HCT116 (cell line): Measurements from ENCODE around the gene ISM1. TPM values are rescaled to one million over a fixed set of nuclear protein-coding genes. Genes with fewer than 3 reads are reported as not detected.

Experiments used
- ATAC-seq: fragments of 200-7000 bp; cut with Tn5 transposase; 2 replicates; pipeline ENCODE4 v1.9.1; 2020; ENCODE audit warnings: mild to moderate bottlenecking, moderate library complexity
- BruUV-seq: library from RNA; stranded (reverse); fragments of 400-500 nt; replicated peaks from 2 replicates; lab custom pipeline; 2021; lab: Mats Ljungman, UMichigan
- CTCF ChIA-PET: fragments of 300-600 bp; sonication (Branson Sonifier 250); formaldehyde crosslinking; loops from one replicate; lab custom pipeline; 2021; ENCODE audit warnings: antibody characterized with exemption; lab: Charles Lee
- POLR2A ChIA-PET: fragments of 300-600, 350-600 bp; sonication (Branson Sonifier 250); formaldehyde crosslinking; loops from one replicate; lab custom pipeline; 2021; ENCODE audit warnings: antibody characterized with exemption; lab: Charles Lee
- RAD21 ChIA-PET, 2 experiments: fragments of 300-600 bp; sonication (Branson Sonifier 250); formaldehyde crosslinking; loops; one replicate each; lab custom pipeline; 2023; ENCODE audit warnings: low total read pairs in 2 of 2; ENCODE audit not compliant: uncharacterized antibody in 2 of 2, unreplicated experiment in 2 of 2, low non-redundant PET in 1 of 2; lab: Charles Lee
- DNase-seq: peaks from one replicate; pipeline ENCODE4 v3.0.0-alpha.2; 2010; ENCODE audit warnings: low read depth, low spot score
- H2AFZ ChIP-seq: fragments of 200-600 bp; shearing (Covaris generic), sonication (generic); 2 replicates; pipeline ENCODE4 v1.6.1; 2017; ENCODE audit warnings: low read depth, mixed run types, mixed read lengths, antibody characterized with exemption, low read length; ENCODE audit not compliant: poor library complexity, severe bottlenecking
- H3K27ac ChIP-seq: 2 replicates; pipeline ENCODE4 v1.5.1; 2012; ENCODE audit warnings: low read depth, low read length
- H3K27me3 ChIP-seq: fragments of 200-600 bp; sonication (generic); 2 replicates; pipeline ENCODE4 v1.6.1; 2016; ENCODE audit warnings: mixed run types, low read length, mixed read lengths; ENCODE audit not compliant: insufficient read depth
- H3K36me3 ChIP-seq, 2 experiments: fragments of 200-500 bp in 1 of 2; fragments of 200-600 bp in 1 of 2; sonication (Bioruptor generic) in 1 of 2; sonication (generic) in 1 of 2; 2 replicates each; pipeline versions ENCODE4 v1.5.1 to v1.6.1; 2014 to 2016; ENCODE audit warnings: low read length in 2 of 2, inconsistent platforms in 1 of 2, mixed read lengths in 1 of 2, mixed run types in 1 of 2; ENCODE audit not compliant: insufficient read depth in 2 of 2, control insufficient read depth in 1 of 2
- H3K4me1 ChIP-seq, 2 experiments: fragments of 200-600 bp in 1 of 2; sonication (generic) in 1 of 2; 2 replicates each; pipeline versions ENCODE4 v1.5.1 to v1.6.1; 2012 to 2017; ENCODE audit warnings: low read length in 2 of 2, inconsistent platforms in 1 of 2, mild to moderate bottlenecking in 1 of 2, mixed read lengths in 1 of 2, mixed run types in 1 of 2, moderate library complexity in 1 of 2; ENCODE audit not compliant: insufficient read depth in 2 of 2, control insufficient read depth in 1 of 2
- H3K4me2 ChIP-seq: fragments of 200-600 bp; sonication (generic); 2 replicates; pipeline ENCODE4 v1.6.1; 2017; ENCODE audit warnings: mixed run types, low read length, mixed read lengths
- H3K4me3 ChIP-seq, 2 experiments: fragments of 200-600 bp in 1 of 2; sonication (generic) in 1 of 2; replicated peaks in 1 of 2; 2 replicates each; pipeline ENCODE4 v1.5.1; 2011 to 2016; ENCODE audit warnings: low read length in 2 of 2, control low read depth in 1 of 2, low read depth in 1 of 2, mild to moderate bottlenecking in 1 of 2, mixed read lengths in 1 of 2, mixed run types in 1 of 2
- H3K79me2 ChIP-seq: fragments of 200-600 bp; sonication (generic); 2 replicates; pipeline ENCODE4 v1.6.1; 2017; ENCODE audit warnings: mild to moderate bottlenecking, mixed run types, low read length, moderate library complexity, mixed read lengths; ENCODE audit not compliant: insufficient read depth
- H3K9ac ChIP-seq: fragments of 200-600 bp; sonication (generic); 2 replicates; pipeline ENCODE4 v1.6.1; 2016; ENCODE audit warnings: low read length, mixed read lengths
- H3K9me2 ChIP-seq: fragments of 200-600 bp; sonication (generic), shearing (Covaris generic); 2 replicates; pipeline ENCODE4 v1.6.1; 2017; ENCODE audit warnings: mixed run types, mild to moderate bottlenecking, moderate library complexity; ENCODE audit not compliant: insufficient read depth
- H3K9me3 ChIP-seq, 2 experiments: fragments of 200-500 bp in 1 of 2; fragments of 200-600 bp in 1 of 2; sonication (Bioruptor generic) in 1 of 2; sonication (generic) in 1 of 2; 2 replicates each; pipeline ENCODE4 v1.6.1; 2014 to 2017; ENCODE audit warnings: low read length in 2 of 2, mixed read lengths in 2 of 2, inconsistent platforms in 1 of 2, low read depth in 1 of 2, mild to moderate bottlenecking in 1 of 2, mixed run types in 1 of 2, moderate library complexity in 1 of 2; ENCODE audit not compliant: control insufficient read depth in 1 of 2, insufficient read depth in 1 of 2
- H4K20me1 ChIP-seq: fragments of 200-600 bp; sonication (generic), shearing (Covaris generic); 2 replicates; pipeline ENCODE4 v1.6.1; 2017; ENCODE audit warnings: mixed run types, mild to moderate bottlenecking, moderate library complexity; ENCODE audit not compliant: insufficient read depth
- ATF3 ChIP-seq: IDR thresholded peaks from 2 replicates; pipeline ENCODE4 v1.6.1; 2012
- EZH2 ChIP-seq: fragments of 200-600 bp; sonication (generic); IDR thresholded peaks from 2 replicates; pipeline ENCODE4 v1.6.1; 2017; ENCODE audit warnings: antibody characterized with exemption, mixed run types
- EZH2phosphoT487 ChIP-seq: fragments of 200-600 bp; IDR thresholded peaks from 2 replicates; pipeline ENCODE4 v1.6.1; 2018; ENCODE audit warnings: antibody characterized with exemption, borderline replicate concordance
- FOSL1 ChIP-seq: IDR thresholded peaks from 2 replicates; pipeline ENCODE4 v1.6.1; 2012; ENCODE audit warnings: low read depth
- MAX ChIP-seq: IDR thresholded peaks from 2 replicates; pipeline ENCODE4 v1.6.1; 2012
- RAD21 ChIP-seq: IDR thresholded peaks from 2 replicates; pipeline ENCODE4 v1.6.1; 2012; ENCODE audit warnings: low read depth, mild to moderate bottlenecking
- SP1 ChIP-seq: IDR thresholded peaks from 2 replicates; pipeline ENCODE4 v1.6.1; 2012; ENCODE audit warnings: low read depth
- SRF ChIP-seq: IDR thresholded peaks from 2 replicates; pipeline ENCODE4 v1.6.1; 2012; ENCODE audit warnings: low read depth
- TCF7L2 ChIP-seq: IDR thresholded peaks from 2 replicates; pipeline ENCODE4 v1.7.0; 2011; ENCODE audit warnings: borderline replicate concordance, inconsistent platforms; ENCODE audit not compliant: insufficient read depth, insufficient read length; ENCODE audit errors: extremely low read depth
- ZBTB33 ChIP-seq: IDR thresholded peaks from 2 replicates; pipeline ENCODE4 v1.6.1; 2011; ENCODE audit warnings: mild to moderate bottlenecking, low read length, moderate library complexity; ENCODE audit not compliant: insufficient replicate concordance; ENCODE audit errors: extremely low read depth
- ZFX ChIP-seq: fragments of 450-650 bp; IDR thresholded peaks from 2 replicates; pipeline ENCODE4 v1.6.1; 2017
- ZNF274 ChIP-seq: fragments of 200-500 bp; sonication (Bioruptor generic); IDR thresholded peaks from 2 replicates; pipeline ENCODE4 v1.6.1; 2014; ENCODE audit warnings: mild to moderate bottlenecking, low read depth, low read length, inconsistent platforms
- intact Hi-C: fragments of 100-400 bp; cut with micrococcal nuclease; formaldehyde crosslinking; loops from 2 replicates; pipeline ENCODE4 v1.10.0; 2022
- total RNA-seq: library from RNA; stranded (reverse); gene quantifications from one replicate; pipeline ENCODE4 v1.2.1, GENCODE V29; 2021; ENCODE audit not compliant: unreplicated experiment

The ISM1 gene
- total RNA-seq, 1 experiment from 2014 or later, result 0.37 TPM

GRCh38 chr20:13255356-13255755 is 34.3 kb downstream of the ISM1 start:
- Histone ChIP-seq H3K36me3 (no peaks in the 10 kb centered on the region), H3K4me1 (no peaks in the 10 kb centered on the region), H3K4me3 (no peak overlapping the region), H3K79me2 (no peaks in the 10 kb centered on the region), H3K27ac (no peak overlapping the region), H3K4me2 (no peak overlapping the region), H3K9me2 (no peaks in the 10 kb centered on the region), H3K9ac (no peak overlapping the region), H3K27me3 (no peaks in the 10 kb centered on the region), H2AFZ (no peak overlapping the region), H4K20me1 (no peaks in the 10 kb centered on the region), H3K9me3 (no peaks in the 10 kb centered on the region)
- CTCF ChIA-PET, result no interaction called here
- POLR2A ChIA-PET, result no interaction called here
- RAD21 ChIA-PET, result no interaction called here
- intact Hi-C loops, result no loop called here
- ATAC-seq, result no peak
- no peak for DNase-seq
- TF ChIP-seq ZNF274, result no peak
- TF ChIP-seq TCF7L2, result no peak
- no peak for TF ChIP-seq ZBTB33
- no peak for TF ChIP-seq ATF3
- TF ChIP-seq ZFX, result no peak
- TF ChIP-seq FOSL1, result no peak
- no peak for TF ChIP-seq MAX
- no TSS peak for BruUV-seq

- TF ChIP-seq EZH2 (no peak), ZBTB33 (no peak), EZH2phosphoT487 (no peak), SP1 (no peak), ZNF274 (no peak), RAD21 (no peak), ATF3 (no peak), FOSL1 (no peak), SRF (no peak), MAX (no peak)
- no peak overlapping the region for H3K9ac ChIP-seq
- H3K9me2 ChIP-seq, result no peaks in the 10 kb centered on the region
- H3K36me3 ChIP-seq, result no peaks in the 10 kb centered on the region
- H3K9me3 ChIP-seq, result no peaks in the 10 kb centered on the region
- no peak for ATAC-seq
- BruUV-seq, result no TSS peak
- no peak overlapping the region for H2AFZ ChIP-seq
- no peak overlapping the region for H3K27ac ChIP-seq
- CTCF ChIA-PET, result no interaction called here
- no peaks in the 10 kb centered on the region for H3K79me2 ChIP-seq
- no peaks in the 10 kb centered on the region for H4K20me1 ChIP-seq
- H3K4me1 ChIP-seq, result no peaks in the 10 kb centered on the region
- POLR2A ChIA-PET, result no interaction called here
- no peaks in the 10 kb centered on the region for H3K27me3 ChIP-seq
- no peak overlapping the region for H3K4me3 ChIP-seq
- intact Hi-C loops, result no loop called here
- no peak overlapping the region for H3K4me2 ChIP-seq
- RAD21 ChIA-PET, result no interaction called here
- no peak for DNase-seq
These were observed 35.5 kb downstream of the ISM1 start for GRCh38 chr20:13256606-13257005.
